ENCODE measurements around the gene CASQ2. TPM values are rescaled to one million over a fixed set of nuclear protein-coding genes. Genes with fewer than 3 reads are reported as not detected.

The CASQ2 gene
- total and polyA plus RNA-seq, 2 donors (not counting 3 experiments of a cell fraction or from before 2014, with no cell fraction given) = not detected

DNA sequence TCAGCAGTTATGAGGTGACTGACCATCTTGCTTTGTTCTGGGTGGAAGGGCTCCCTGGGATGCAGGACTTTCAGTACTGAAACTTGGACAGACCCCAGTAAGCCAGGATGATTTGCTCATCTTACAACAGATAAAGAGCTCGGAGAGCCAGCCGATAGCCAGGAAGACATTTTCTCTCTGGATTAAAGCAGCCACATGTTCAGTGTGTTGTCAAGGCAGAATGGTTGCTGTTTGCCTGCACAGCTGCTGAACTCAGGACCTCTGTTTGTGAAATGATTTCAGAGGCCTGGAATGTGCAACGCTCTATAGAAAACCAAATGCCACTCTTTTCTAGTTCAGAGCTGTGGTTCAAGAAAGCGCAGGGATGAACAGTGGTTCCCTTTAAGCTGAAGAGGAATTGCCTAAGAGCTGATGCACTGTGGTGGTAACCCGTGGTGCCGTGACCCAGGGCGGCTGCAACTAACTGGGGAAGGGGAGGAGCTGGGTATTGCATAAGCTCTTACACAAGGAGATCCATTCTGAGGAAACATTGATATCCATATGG, 40.7 kb downstream of the CASQ2 start:
- ChIA-PET CTCF (interaction anchor here (1.1 to 1.4 kb wide), 2 partner anchors 21 to 119 kb away, joined by 4 to 6 read pairs; no protein-coding TSS in a partner anchor), POLR2A (no interaction called here)
- Histone ChIP-seq H3K27ac (ENCODE audit: insufficient read depth, low read depth, low read length) (no peak overlapping the region), H3K36me3 (ENCODE audit: control insufficient read depth in 2 of 2, extremely low read depth in 1 of 2, insufficient read depth in 2 of 2, low read length in 2 of 2) (no peaks in the 10 kb centered on the region), H3K4me1 (ENCODE audit: control insufficient read depth, extremely low read depth, insufficient read depth, low read length) (no peaks in the 10 kb centered on the region), H2AFZ (ENCODE audit: low read depth, low read length) (no peak overlapping the region), H3K9me3 (replicated peaks; ENCODE audit: control insufficient read depth, insufficient read depth, low read length) (no peaks in the 10 kb centered on the region), H3K79me2 (ENCODE audit: control insufficient read depth, insufficient read depth, low read length) (no peaks in the 10 kb centered on the region), H4K20me1 (replicated peaks; ENCODE audit: control insufficient read depth, extremely low read depth, insufficient read depth, low read length) (no peaks in the 10 kb centered on the region), H3K27me3 (ENCODE audit: control insufficient read depth in 2 of 2, insufficient read depth in 2 of 2, low read length in 2 of 2) (no peaks in the 10 kb centered on the region), H3K4me2 (ENCODE audit: insufficient read depth, low read length) (no peak overlapping the region), H3K9me1 (replicated peaks; ENCODE audit: control insufficient read depth, extremely low read depth, insufficient read depth, low read length) (no peaks in the 10 kb centered on the region), H3K4me3 (replicated peaks in 1 of 3; ENCODE audit: insufficient read depth in 1 of 3, low read depth in 1 of 3, low read length in 3 of 3) (no peak overlapping the region), H3K9ac (replicated peaks; ENCODE audit: extremely low read depth, insufficient read depth, low read length) (no peak overlapping the region)
- DNase-seq (ENCODE audit: low read depth, low spot score) = no peak
- dilution Hi-C loops (cut with MboI; ENCODE audit: extremely low pct_ligation_motif_present, low sequenced_read_pairs) (no loop called here), intact Hi-C loops (cut with micrococcal nuclease) (no loop called here)
- FAIRE-seq = no peak
- TF ChIP-seq GATA2 (IDR thresholded peaks at IDR 0.05; ENCODE audit: insufficient read depth, insufficient read length, low read depth, low read length) = no peak
- no peak for TF ChIP-seq FOS (IDR thresholded peaks at IDR 0.05; ENCODE audit: borderline replicate concordance, insufficient read depth, low read length)
- TF ChIP-seq, protein P1, sequence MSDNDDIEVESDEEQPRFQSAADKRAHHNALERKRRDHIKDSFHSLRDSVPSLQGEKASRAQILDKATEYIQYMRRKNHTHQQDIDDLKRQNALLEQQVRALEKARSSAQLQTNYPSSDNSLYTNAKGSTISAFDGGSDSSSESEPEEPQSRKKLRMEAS (IDR thresholded peaks at IDR 0.05; ENCODE audit: insufficient read depth, insufficient read length) = no peak
- TF ChIP-seq CTCF (IDR thresholded peaks at IDR 0.05; ENCODE audit: extremely low read depth in 1 of 2, insufficient read depth in 1 of 2, low read depth in 1 of 2, low read length in 2 of 2) = no peak
- TF ChIP-seq POLR2A (IDR thresholded peaks at IDR 0.05; ENCODE audit: low read depth, low read length) = no peak
- no peak for TF ChIP-seq POLR2AphosphoS5 (IDR thresholded peaks at IDR 0.05; ENCODE audit: insufficient read depth, low read depth, low read length)
- TF ChIP-seq EZH2 (IDR thresholded peaks at IDR 0.05; ENCODE audit: borderline replicate concordance, low read depth, low read length, severe bottlenecking) = no peak
- no peak for TF ChIP-seq MYC (IDR thresholded peaks at IDR 0.05; ENCODE audit: low read depth, low read length)
- no peak for TF ChIP-seq JUN (IDR thresholded peaks at IDR 0.05; ENCODE audit: borderline replicate concordance, insufficient read depth, insufficient read length, low read depth)
- BruUV-seq (replicated peaks) = no TSS peak

All from endothelial cell of umbilical vein (primary cell).